Immature natural killer cell (primary cell): Measurements from ENCODE around the gene LRMDA. TPM values are rescaled to one million over a fixed set of nuclear protein-coding genes. Genes with fewer than 3 reads are reported as not detected.

Experiments
- DNase-seq, 3 donors: peaks; one replicate each; pipeline ENCODE4 v3.0.0; 2022; ENCODE audit warnings: mixed read lengths in 1 of 3
- H3K27ac Mint-ChIP-seq, 6 donors: one replicate each; pipeline ENCODE4 v1.8.0; 2020; ENCODE audit warnings: mixed read lengths in 6 of 6, mild to moderate bottlenecking in 5 of 6, inconsistent platforms in 4 of 6, moderate library complexity in 3 of 6
- H3K27me3 Mint-ChIP-seq, 3 donors: one replicate each; pipeline ENCODE4 v1.8.0; 2020 to 2021; ENCODE audit warnings: low read depth in 3 of 3, mild to moderate bottlenecking in 3 of 3, mixed read lengths in 3 of 3, moderate library complexity in 3 of 3, inconsistent platforms in 1 of 3
- H3K36me3 Mint-ChIP-seq, 3 donors: one replicate each; pipeline ENCODE4 v1.8.0; 2020; ENCODE audit warnings: mixed read lengths in 3 of 3, inconsistent platforms in 2 of 3, mild to moderate bottlenecking in 2 of 3
- H3K4me1 Mint-ChIP-seq, 2 donors: one replicate each; pipeline ENCODE4 v1.8.0; 2020; ENCODE audit warnings: inconsistent platforms in 2 of 2, mild to moderate bottlenecking in 2 of 2, mixed read lengths in 2 of 2, moderate library complexity in 1 of 2
- H3K4me3 Mint-ChIP-seq, 5 donors: one replicate each; pipeline ENCODE4 v1.8.0; 2020; ENCODE audit warnings: mild to moderate bottlenecking in 5 of 5, mixed read lengths in 5 of 5, inconsistent platforms in 3 of 5, moderate library complexity in 3 of 5
- H3K9me3 Mint-ChIP-seq, 6 donors: one replicate each; pipeline ENCODE4 v1.8.0; 2020; ENCODE audit warnings: mild to moderate bottlenecking in 6 of 6, mixed read lengths in 6 of 6, inconsistent platforms in 4 of 6, moderate library complexity in 3 of 6
- polyA plus RNA-seq, 3 donors: library from polyadenylated mRNA; unstranded; fragments of 300-500 nt; fragmentation: Illumina TruSeq; gene quantifications; one replicate each; pipeline ENCODE4 v1.2.3, GENCODE V29; 2021

Gene LRMDA
- polyA plus RNA-seq, 3 donors from 2014 or later = 1.7 to 14.2 (median 2.3) TPM

DNA sequence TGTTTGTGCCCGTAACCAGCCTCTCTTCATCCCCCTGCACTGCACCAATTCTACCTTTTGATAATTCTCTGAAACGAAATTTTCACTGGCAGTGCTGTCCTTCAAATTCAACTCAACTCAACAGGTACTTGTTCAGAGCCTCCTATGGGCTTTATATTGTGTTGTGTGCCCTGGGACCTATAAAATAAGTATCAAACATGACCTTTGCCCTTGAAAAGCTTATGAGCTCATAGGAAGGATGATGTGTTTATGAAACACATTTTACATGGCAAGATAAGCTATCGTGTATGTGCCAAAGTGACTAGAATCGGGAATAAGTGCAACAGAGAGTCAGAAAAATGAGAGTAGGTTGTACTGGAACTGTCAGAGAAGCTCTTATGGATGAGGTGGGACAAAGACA is 923.5 kb downstream of the LRMDA start:
- Mint-ChIP-seq H3K27ac (no peak overlapping the region), H3K27me3 (no peaks in the 10 kb centered on the region), H3K36me3 (no peaks in the 10 kb centered on the region), H3K4me3 (no peak overlapping the region), H3K9me3 (peaks cover 0 to 2% (median 0%) of the 10 kb centered on the region in 6 donors), H3K4me1 (no peaks in the 10 kb centered on the region)
- DNase-seq = no peak

DNA sequence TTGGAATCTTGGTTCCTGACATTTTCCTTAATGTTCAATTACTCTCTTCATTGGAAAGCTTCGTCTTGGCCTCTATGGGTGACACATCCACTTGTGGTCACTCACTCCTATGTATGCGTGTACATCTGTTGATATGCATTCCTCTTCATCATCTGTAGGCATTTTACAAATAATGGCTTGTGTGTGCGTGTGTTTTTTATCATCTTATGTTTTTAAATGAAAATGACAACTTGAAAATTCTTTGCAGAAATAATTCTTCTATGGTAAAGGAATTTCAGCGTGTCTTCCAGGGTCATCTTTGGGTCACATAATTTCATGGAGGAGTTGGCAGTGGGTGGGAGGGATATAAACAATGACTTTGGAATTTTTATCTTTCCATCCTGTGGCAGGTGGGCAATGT is 925.1 kb downstream of the LRMDA start:
- Mint-ChIP-seq H3K27ac (no peak overlapping the region), H3K9me3 (peaks cover 0 to 2% (median 0%) of the 10 kb centered on the region in 6 donors), H3K4me1 (no peaks in the 10 kb centered on the region), H3K27me3 (no peaks in the 10 kb centered on the region), H3K36me3 (no peaks in the 10 kb centered on the region), H3K4me3 (no peak overlapping the region)
- DNase-seq = no peak

- Mint-ChIP-seq H3K27me3 (no peaks in the 10 kb centered on the region), H3K9me3 (no peaks in the 10 kb centered on the region), H3K4me3 (no peak overlapping the region), H3K27ac (no peak overlapping the region), H3K36me3 (no peaks in the 10 kb centered on the region), H3K4me1 (no peaks in the 10 kb centered on the region)
- DNase-seq = no peak
These were observed 926.4 kb downstream of the LRMDA start for GRCh38 chr10:76357726-76358415.

- H3K4me3 Mint-ChIP-seq = no peak overlapping the region
- no peak overlapping the region for H3K27ac Mint-ChIP-seq
- H3K36me3 Mint-ChIP-seq = no peaks in the 10 kb centered on the region
- no peaks in the 10 kb centered on the region for H3K4me1 Mint-ChIP-seq
- no peak for DNase-seq
- H3K27me3 Mint-ChIP-seq = no peaks in the 10 kb centered on the region
- no peaks in the 10 kb centered on the region for H3K9me3 Mint-ChIP-seq
These were observed 927.4 kb downstream of the LRMDA start for GRCh38 chr10:76358743-76359395.

- Mint-ChIP-seq H3K27ac (no peak overlapping the region), H3K36me3 (no peaks in the 10 kb centered on the region), H3K9me3 (peaks cover 0 to 15% (median 6%) of the 10 kb centered on the region in 6 donors), H3K4me3 (no peak overlapping the region), H3K27me3 (peaks cover 0 to 2% (median 0%) of the 10 kb centered on the region in 3 donors), H3K4me1 (no peaks in the 10 kb centered on the region)
- no peak for DNase-seq
These were observed 944.3 kb downstream of the LRMDA start for GRCh38 chr10:76375761-76376160.

GRCh38 chr10:76382381-76382851 is 951.0 kb downstream of the LRMDA start:
- Mint-ChIP-seq H3K27me3 (peaks cover 0 to 4% (median 2%) of the 10 kb centered on the region in 3 donors), H3K4me3 (no peak overlapping the region), H3K36me3 (peaks cover 0 to 4% (median 0%) of the 10 kb centered on the region in 3 donors), H3K9me3 (peaks cover 0 to 24% (median 5%) of the 10 kb centered on the region in 6 donors), H3K27ac (no peak overlapping the region), H3K4me1 (no peaks in the 10 kb centered on the region)
- DNase-seq = no peak

DNA sequence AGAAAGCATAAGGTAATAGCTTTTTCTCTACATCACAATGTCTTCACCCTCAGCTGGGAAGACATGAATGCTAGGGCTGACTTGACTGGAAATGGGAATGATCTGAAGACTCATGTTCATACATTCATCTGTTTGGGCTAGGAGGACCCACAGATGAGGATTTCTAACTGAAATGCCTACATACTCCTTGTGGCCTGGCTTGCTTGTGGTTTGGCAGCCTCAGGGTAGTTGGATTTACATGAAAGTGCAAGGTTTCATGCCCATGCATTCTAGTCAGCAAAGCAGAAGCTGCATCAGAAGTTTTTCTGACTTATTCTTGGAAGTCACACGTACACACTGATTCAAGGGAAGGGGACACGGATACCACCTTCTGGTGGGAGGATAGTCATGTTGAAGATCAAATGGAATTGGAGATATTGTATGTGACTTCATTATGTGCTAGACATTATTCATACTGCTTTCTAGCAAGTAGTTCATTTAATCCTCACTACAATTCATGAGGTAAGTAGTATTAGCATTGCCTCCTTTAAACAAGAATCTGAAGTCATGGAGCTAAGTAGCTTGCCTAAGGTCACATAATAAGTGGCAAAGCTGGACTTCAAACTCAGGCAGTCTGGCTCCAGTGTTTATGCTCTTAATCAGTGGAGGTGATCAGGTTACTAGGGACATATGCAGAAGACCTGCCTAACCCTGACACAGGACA is 957.0 kb downstream of the LRMDA start:
- H3K9me3 Mint-ChIP-seq = peaks cover 0 to 10% (median under 1%) of the 10 kb centered on the region in 6 donors
- peaks cover 0 to 4% (median 0%) of the 10 kb centered on the region in 3 donors for H3K36me3 Mint-ChIP-seq
- DNase-seq = no peak
- no peak overlapping the region for H3K27ac Mint-ChIP-seq
- H3K27me3 Mint-ChIP-seq = peaks cover 0 to 5% (median 0%) of the 10 kb centered on the region in 3 donors
- H3K4me1 Mint-ChIP-seq = no peaks in the 10 kb centered on the region
- H3K4me3 Mint-ChIP-seq = no peak overlapping the region

DNA sequence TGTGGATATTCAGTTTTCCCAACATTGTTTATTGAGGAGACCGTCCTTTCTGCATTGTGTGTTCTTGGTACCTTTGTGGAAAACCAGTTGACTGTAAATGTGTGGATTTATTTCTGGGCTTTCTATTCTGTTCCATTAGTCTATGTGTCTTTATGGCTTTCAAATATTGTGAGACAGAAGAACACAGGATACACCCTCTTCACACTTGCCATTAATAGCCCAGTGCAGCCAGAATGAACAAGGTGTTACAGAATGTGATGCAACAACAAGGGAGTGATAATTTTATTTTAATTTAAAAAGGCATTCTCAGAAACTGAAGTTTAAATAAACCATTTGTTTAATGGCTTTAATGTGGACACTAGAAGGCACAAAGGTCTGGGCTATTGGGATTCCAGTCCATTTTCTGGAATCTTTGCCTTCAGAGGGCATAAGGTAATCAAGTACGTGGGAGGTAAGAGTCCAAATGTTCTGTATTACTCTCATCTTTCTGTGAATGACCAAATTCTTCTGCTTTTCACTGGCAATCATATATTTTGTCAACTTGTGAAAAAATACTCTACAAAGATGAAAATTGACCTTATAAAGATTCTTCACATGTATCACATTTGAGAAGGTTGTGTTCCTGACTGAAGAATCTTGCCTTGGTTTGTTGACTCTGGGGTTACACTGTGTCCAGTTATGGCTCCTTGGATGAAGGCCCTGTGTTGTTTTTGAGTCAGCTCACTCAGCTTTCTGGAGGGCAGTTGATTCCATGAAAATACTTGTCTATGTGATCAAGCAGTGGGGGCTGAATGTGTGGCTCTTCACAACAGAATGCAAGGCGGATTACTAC is 962.7 kb downstream of the LRMDA start:
- Mint-ChIP-seq H3K27ac (no peak overlapping the region), H3K36me3 (no peaks in the 10 kb centered on the region), H3K4me3 (no peak overlapping the region), H3K27me3 (peaks cover 0 to 3% (median 0%) of the 10 kb centered on the region in 3 donors), H3K4me1 (no peaks in the 10 kb centered on the region), H3K9me3 (peaks cover 0 to 8% (median 0%) of the 10 kb centered on the region in 6 donors)
- no peak for DNase-seq

GRCh38 chr10:76394707-76395042 is 963.3 kb downstream of the LRMDA start:
- H3K36me3 Mint-ChIP-seq = no peaks in the 10 kb centered on the region
- no peak for DNase-seq
- peaks cover 0 to 8% (median 0%) of the 10 kb centered on the region in 6 donors for H3K9me3 Mint-ChIP-seq
- H3K4me1 Mint-ChIP-seq = no peaks in the 10 kb centered on the region
- peaks cover 0 to 3% (median 0%) of the 10 kb centered on the region in 3 donors for H3K27me3 Mint-ChIP-seq
- no peak overlapping the region for H3K4me3 Mint-ChIP-seq
- no peak overlapping the region for H3K27ac Mint-ChIP-seq

- no peak overlapping the region for H3K4me3 Mint-ChIP-seq
- H3K27me3 Mint-ChIP-seq = peaks cover 0 to 3% (median 0%) of the 10 kb centered on the region in 3 donors
- H3K9me3 Mint-ChIP-seq = peaks cover 0 to 8% (median 0%) of the 10 kb centered on the region in 6 donors
- no peak for DNase-seq
- no peaks in the 10 kb centered on the region for H3K36me3 Mint-ChIP-seq
- no peaks in the 10 kb centered on the region for H3K4me1 Mint-ChIP-seq
- no peak overlapping the region for H3K27ac Mint-ChIP-seq
These were observed 963.8 kb downstream of the LRMDA start for GRCh38 chr10:76395251-76395650.

GRCh38 chr10:76396134-76396533 is 964.7 kb downstream of the LRMDA start:
- DNase-seq = no peak
- H3K36me3 Mint-ChIP-seq = no peaks in the 10 kb centered on the region
- H3K27ac Mint-ChIP-seq = no peak overlapping the region
- peaks cover 0 to 8% (median 0%) of the 10 kb centered on the region in 6 donors for H3K9me3 Mint-ChIP-seq
- no peaks in the 10 kb centered on the region for H3K4me1 Mint-ChIP-seq
- H3K4me3 Mint-ChIP-seq = no peak overlapping the region
- H3K27me3 Mint-ChIP-seq = peaks cover 0 to 3% (median 0%) of the 10 kb centered on the region in 3 donors

- no peaks in the 10 kb centered on the region for H3K36me3 Mint-ChIP-seq
- no peaks in the 10 kb centered on the region for H3K4me1 Mint-ChIP-seq
- H3K9me3 Mint-ChIP-seq = peaks cover 0 to 8% (median under 1%) of the 10 kb centered on the region in 6 donors
- peaks cover 0 to 3% (median 0%) of the 10 kb centered on the region in 3 donors for H3K27me3 Mint-ChIP-seq
- H3K27ac Mint-ChIP-seq = no peak overlapping the region
- no peak for DNase-seq
- no peak overlapping the region for H3K4me3 Mint-ChIP-seq
These were observed 966.0 kb downstream of the LRMDA start for GRCh38 chr10:76397181-76398042.
